HG03175 (cell line): Measurements from ENCODE around the gene NME4.

Experiments used
- ATAC-seq: cut with Tn5 transposase; IDR thresholded peaks from one replicate; pipeline ENCODE4 v1.9.1; 2021; ENCODE audit warnings: mild to moderate bottlenecking, moderate library complexity; ENCODE audit not compliant: unreplicated experiment

NME4 gene

GRCh38 chr16:363110-363765 is 33.8 kb upstream of the NME4 start:
- ATAC-seq = no peak

DNA sequence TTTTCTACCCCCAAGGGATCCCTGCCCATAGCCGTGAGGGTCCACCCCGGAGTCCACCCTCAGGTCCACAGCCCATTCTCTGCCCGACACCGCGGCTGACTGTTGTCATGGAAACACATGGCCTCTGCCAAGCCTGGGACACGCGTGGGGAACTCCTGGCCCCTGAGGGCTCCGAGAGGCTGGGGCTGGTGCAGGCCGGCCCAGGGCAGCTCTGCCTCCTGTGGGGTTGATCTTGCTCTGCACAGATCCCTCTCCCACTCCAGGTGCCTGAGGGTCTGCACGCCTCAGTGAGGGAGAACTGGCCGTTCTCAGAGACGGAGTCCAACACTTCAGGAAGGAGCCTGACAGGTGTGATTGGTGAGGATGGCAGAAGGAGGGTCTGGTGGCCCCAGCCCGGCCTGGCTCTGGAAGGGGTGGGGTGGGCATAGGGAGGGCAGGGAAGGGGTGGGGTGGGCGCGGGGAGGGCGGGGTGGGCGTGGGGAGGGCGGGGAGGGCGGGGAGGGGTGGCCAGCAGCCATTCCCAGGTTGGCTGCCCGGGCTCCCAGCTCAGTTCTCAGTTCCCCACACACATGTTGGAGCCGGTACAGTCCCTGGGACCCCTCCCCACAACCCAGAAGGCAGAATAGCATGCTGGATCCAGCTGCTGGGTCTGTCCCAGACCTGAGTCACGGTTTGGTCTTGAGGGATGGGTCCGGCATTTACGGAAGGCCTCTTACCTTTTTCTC is 33.1 kb upstream of the NME4 start:
- ATAC-seq = no peak

GRCh38 chr16:364595-365491 is 32.2 kb upstream of the NME4 start:
- ATAC-seq = no peak

DNA sequence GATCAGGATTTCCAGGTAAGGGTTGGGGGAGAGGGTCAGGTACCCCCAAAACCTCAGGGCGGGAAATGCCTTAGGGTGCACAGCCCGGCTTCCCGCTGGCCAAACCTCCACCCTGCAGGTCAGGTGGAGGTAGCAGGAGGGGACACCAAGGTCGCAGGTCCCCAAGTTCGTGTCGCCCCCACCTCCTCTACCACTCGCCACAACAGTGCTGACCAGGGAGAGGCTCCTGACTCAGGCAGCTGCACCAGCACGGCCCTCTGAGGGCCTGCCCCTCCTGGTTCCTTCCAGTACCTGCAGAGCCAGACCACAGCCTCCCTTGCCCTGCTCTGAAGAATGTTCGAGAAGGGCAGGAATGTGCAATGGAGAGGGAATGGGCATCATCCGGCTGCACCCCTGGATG is 30.5 kb upstream of the NME4 start:
- ATAC-seq = no peak

DNA sequence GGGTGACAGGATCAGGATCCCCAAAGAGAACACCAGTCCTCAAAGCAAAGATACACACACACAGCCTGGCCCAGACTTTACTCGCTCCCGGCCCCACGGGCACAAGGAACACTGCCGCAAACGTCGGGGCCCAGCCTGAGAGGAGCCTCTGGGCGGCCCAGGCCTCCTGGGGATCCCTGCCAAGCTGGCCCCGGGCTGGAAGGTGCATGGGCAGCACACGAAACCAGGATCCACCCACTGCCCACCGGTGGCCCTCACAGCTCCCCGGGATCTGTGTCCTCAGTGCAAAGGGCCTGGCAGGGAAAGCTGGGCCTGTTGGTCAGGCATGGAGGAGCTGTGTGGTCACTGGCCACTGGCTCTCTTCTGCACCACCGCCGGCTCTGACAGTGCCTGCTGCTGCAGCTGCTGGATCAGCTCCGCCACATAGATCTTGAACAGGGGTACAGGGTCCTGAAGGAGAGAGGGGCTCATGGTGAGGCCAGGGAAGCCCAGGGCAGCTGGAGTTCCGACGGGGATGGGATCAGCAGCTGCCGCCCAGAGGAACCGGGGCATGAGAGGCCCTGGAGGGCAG is 29.6 kb upstream of the NME4 start:
- no peak for ATAC-seq

- ATAC-seq = no peak
Observed at GRCh38 chr16:368388-369158, 28.4 kb upstream of the NME4 start.

GRCh38 chr16:369275-369865 is 27.6 kb upstream of the NME4 start:
- ATAC-seq = no peak

GRCh38 chr16:369866-370436 is 27.0 kb upstream of the NME4 start:
- ATAC-seq = no peak

GRCh38 chr16:370443-370842 is 26.6 kb upstream of the NME4 start, which contains the start of gene MRPL28:
TSS of gene MRPL28 (minus strand) at chr16:370538. CDS start at chr16:370218, 320 bp downstream.
- ATAC-seq = peak; percentile 91

DNA sequence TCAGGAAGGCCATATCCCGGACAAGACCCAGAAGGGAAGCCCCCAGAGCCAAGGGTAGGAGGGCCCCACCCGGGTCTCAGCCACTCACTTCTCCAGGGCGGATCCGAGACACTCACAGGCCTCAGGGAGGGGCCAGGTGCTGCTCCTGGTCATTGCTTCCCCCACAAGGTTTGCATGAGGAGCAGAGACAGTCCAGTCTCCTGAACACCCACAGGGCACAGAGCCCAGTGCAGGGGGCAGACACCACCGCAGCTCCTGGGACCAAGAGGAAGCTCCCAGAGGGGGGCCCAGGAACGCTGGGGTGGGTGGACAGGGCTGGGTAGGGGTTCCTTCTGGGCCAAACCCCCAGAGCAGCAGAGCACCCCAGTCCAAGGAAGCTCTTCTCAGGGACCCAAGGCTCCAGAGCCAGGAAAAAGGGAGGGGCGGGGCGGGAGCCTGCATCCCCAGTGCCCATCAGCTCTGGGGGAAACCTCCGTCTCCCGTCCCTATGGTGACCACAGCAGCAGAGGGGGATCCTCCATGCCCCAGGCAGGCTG is 26.0 kb upstream of the NME4 start:
- ATAC-seq = no peak

DNA sequence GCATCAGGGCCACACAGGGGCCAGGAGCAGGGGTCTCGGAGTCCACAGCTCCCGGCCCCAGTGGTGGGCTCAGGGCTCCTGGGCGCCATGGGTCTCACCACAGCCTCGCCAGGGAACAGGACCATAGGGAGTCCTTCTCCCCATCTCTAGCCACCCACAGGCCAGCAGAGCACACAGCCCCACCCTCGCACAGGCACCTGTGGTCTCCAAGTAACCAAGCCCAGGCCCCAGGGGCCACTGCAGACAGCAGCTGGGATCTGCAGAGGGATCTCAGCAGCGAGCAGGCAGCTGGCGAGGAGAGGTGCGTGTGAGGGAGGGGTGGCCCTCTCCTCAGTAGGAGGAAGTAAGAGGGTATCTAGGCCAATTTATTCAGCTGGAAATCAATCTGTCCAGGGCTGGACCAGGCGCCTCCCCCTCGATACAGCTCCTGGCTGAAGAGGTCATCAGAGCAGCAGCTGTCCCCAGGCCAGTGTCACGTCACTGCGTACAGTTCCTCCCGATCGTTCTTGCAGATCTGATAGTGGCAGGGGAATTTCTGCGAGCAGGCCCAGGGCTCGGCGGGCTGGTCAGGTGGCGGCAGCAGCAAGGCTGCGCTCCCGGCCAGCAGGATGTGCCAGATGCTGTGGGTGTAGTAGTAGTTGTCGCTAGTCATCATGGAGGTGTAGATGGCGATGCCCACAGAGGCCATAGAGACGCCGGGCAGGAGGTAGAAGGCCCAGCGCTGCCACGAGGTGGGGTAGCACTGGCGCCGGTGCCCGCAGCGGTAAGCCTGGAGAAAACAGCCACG is 25.3 kb upstream of the NME4 start:
- no peak for ATAC-seq

DNA sequence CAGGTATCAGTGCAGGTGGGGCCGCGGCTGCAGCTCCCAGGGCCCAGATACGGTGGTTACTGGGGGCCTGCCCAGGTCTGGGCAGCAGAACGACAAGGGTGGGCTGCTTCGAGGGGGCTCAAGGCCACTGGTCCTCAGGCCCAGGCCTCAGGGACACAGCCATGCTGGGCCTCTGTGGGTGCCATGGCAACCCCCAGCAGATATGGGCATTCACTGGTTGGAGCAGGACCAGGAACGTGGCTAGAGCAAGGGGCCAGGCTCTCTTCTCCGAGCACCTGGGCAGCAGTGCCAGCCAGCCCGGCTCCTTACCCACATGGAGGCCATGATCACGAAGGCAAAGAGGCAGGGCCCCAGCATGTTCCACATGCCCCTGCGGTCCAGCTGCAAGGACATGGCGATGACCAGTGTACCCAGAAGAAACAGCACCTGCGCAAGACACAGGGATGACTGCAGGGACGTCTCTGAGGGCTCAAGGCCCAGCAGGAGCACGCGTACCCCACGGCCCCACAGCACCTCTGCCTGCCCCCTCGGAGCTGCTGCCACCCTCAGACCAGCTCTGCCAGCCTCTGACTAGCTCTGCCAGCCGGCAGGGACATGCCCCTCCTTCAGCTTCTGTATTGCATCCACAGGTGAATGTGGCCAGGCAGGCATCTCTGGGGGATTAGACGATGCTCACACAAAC is 24.6 kb upstream of the NME4 start:
- no peak for ATAC-seq

DNA sequence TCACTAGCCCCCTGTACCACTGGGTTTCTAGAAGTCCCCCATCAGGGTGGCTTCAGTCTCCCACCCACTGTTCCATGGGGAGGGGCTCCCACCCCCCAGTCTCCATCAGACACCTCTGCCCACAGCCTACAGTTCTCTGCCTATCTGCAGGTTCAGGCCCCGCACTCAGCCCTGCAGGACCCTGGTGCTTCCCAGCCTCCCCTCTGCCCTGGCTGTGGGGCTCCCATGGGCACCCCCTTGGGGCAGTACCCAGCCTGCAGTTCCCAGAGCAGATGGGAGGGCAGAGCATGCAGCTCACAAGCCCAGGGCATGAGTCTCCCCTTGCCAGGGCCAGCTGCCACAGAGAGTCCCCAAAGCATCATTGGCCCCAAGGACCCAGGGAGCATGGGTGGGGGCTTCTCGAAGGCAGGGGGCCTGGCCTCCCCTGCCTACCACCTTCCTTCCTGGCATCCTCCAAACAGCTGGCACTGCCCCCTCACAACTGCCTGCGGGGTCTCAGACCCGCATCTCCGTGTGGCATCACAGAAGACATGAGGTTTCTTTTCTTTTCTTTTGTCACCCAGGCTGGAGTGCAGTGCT is 23.9 kb upstream of the NME4 start:
- ATAC-seq = no peak

- no peak for ATAC-seq
Observed at GRCh38 chr16:373848-374615, 23.0 kb upstream of the NME4 start.

- ATAC-seq = no peak
Observed at GRCh38 chr16:374616-374926, 22.4 kb upstream of the NME4 start.

- ATAC-seq = no peak
Observed at GRCh38 chr16:375212-375611, 21.8 kb upstream of the NME4 start.
